GM21528 (cell line): ENCODE results near the gene MBD1.
"Not testable (repeated sequence)": the region's sequence is repeated elsewhere in the genome, so short reads cannot be mapped to it uniquely, and the experiment has no call there.

ENCODE experiments used
- ATAC-seq: cut with Tn5 transposase; IDR thresholded peaks from one replicate; pipeline ENCODE4 v1.9.1; 2021; ENCODE audit warnings: mild to moderate bottlenecking, moderate library complexity; ENCODE audit not compliant: unreplicated experiment, low FRiP score

MBD1 gene

DNA sequence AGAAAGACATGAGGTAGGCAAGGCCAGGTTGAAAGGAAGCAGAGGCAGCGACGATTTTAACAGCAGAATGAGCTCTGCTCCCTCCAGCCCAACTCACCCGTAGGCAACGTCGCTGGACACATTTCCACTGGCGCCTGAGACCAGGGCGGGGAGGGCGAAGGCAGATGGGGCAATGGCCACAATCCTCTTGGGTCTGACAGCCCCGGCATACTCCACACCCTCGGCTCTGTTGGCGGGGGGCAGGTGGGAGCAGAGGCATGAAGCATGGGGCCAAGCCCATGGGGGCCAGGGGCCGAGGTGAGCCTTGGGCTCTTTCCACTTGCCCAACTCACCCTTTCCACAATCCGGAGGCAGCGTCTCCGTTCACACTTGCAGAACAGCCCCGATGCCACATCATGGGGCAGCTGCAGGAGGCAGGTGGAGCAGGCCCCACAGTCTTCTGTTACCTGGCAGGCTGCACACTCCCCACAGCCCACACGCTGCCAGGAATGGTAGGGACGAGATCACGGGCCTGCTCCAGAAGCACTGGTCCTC is 5.8 kb downstream of the MBD1 start:
- ATAC-seq: no peak

DNA sequence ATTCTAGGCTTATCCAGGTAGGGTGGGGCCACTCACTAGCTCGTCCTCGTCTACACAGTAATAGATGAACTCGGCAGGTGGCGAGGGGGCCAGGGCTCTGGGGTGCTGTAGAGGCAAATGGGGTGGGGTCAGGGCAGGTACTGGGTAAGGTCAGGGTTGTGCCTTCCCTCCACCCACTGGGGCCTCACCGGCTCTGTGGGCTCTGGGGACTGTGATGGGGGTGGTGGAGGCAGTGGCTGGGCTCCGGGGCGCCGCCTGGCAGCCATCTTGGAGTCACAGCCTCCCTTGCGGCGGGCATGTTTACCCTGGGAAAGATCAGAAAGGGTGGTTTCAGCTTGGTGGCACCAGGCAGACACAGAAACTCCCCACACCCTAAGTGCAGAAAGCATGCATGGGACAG is 6.4 kb downstream of the MBD1 start:
- no peak for ATAC-seq

DNA sequence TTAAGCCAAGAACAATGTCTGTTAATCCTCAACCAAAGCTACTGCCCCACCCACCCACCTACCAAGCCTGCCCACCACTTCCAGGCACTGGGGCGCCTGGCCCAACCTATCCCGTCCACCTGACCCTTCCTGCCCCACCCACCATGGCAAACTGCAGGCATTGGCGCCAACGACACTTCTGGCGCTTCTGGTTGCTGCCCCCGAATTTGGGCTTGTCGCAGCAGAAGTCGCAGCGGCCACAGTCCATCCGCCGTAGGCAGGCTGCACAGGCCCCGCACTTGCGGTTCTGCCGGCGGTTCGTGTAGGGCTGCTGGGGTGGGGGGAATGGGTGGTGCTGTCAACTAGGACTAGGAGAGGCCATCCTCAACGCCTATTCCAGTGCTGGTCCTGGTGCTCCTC is 7.3 kb downstream of the MBD1 start:
- ATAC-seq: no peak

DNA sequence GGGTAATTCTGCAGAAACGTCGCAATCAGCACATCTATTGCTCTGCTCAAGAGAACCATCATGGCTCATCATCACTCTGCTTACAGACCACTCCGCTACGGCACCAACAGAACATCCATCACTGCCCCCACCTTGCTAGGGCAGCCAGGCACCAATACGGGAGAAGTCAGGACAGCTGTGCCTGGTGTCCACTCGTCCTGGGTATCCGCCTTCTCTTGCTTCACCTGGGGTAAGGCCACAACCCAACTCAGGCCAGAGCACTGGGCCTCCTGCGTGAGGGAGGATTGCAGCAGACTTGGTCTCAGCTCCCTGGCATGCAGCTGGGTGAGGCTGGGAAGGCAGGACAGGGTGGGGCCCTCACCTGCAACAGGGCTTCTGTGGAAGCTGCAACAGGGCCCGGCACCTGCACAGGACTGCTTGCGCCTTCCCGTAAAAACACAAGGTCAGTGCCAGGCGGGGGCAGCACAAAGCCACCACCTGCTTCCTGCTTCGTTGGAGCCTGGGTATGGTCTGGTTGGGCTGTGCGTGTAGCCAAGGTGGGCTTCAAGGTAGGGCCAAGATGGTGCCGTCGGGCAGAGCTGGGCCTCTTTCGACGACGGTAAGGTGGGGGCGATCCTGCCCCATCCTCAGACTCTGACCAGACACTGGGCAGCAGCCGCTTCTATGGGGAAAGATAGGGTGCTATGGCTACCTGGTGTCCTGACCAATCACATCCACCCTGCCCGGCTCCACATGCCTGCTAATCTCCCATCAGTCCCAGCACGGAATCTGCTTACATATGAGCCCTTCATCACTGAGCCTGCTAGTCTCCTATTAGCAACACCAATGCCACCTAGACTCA is 7.9 kb downstream of the MBD1 start:
- ATAC-seq: no peak

DNA sequence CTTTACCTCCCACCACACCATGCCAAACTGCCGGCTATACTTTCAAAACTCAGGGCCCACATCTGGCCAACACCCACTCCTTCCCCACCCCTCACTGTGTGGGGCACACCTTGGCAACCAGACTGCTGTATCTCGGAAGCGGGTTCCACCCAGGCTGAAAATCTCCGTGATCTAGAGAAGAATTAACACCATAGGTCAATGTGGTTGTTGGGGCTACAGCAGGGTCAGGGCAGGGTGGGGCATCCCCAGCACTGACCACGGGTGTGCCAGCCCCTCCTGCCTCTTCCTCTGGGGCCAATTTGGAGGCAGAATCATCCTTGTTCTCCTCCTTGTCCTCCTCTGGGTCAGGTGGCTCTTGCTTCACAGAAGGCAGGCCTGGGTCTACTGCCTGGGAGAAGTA is 8.8 kb downstream of the MBD1 start:
- no peak for ATAC-seq

DNA sequence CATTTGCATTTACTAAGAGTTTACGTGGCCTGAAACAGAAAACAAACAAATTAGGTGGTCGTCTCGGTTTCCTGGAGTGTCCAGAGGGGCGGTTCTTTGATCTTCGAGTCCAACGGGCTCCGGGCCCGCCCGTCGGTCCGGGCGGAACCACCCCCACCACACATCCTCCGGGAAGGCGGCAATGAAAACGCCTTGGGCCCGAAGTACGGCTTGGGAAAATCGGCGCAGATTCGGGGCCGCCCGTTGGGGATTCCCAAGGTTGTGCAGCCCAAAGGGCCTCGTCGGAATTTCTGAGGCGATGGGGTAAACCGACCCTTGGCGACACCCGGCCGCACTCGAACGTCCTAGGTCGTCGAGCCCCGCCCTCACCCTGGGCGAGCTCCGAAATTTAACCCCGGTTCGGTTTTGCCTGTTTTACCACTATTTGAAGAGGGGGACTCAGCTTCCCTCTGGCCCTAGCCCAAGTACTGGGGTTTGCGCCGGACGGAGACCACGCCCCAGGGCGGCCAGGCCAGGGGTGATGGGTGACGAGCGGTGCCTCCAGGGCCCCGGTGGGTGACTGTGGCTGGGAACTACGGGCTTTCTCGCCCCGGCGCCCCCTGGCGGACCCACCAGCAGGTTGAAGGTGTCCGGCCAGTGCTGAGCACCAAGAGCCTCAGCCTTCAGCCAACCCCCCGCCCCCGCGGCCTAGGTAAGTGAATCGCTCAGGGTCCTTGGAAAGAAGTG is 13.1 kb downstream of the MBD1 start:
- peak; percentile 65 for ATAC-seq

DNA sequence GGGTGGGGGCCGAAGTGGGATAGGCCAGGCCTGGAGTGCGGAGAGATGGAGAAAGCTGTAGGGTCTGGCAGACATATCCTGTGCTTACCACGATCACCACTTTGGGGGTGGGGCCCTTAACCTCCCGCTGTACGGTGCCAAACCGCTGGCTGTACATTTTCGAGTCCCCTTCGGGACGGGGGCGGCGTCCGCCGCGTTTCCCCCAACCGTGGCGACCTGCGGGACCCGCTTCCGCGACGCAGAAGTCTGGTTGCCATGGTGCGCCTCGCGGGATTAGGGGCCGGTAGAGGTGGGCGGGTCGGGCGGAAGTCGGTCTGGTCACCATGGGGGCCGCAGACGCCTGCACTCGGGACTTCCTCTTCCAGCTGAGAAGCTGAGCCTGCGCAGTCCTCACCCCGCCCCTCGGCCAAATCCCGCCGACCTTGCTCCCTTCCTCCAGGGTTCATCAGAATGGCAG is 15.0 kb downstream of the MBD1 start, which contains the start of gene CFAP53:
CFAP53 (minus strand) TSS at position 248 of the 457 bp plus-strand sequence; CDS start at position 157, 91 bp downstream.
- peak; percentile 64 for ATAC-seq

DNA sequence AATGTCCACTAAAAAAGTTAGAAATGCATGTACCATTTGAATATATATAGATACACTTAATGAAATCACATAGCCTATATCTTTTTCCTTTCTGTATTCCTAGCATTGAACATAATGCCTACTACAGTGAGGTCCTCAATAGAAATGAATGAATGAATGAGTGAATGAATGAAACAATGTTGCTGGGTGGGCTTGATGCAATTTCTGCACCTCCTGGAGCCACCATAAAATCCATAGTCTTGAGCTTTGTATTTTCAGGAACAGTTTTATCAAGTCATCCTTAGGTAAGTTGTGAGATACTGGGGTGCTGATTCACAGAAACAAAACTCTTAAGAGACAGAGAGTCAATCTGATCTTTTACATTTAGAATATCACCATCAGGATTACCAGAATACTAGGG is 18.3 kb downstream of the MBD1 start:
- ATAC-seq: no peak

DNA sequence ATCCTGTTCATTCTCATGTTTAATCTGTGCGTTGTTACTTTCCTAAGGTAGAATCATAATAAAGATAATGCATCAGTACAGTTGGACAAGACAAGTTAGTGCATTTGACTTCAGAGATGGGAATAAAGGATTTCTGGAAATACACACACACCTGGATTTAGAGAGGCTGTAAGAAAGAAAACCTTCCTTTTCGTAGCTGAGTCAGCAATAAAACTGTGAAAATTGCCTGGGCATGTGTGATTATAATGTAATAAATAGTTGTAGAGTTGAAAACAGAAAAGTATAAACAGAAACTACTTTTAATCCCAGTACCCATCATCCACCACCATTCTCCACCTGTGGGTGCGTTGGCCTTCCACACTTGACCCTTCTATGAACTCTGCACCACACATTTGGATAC is 30.4 kb downstream of the MBD1 start:
- ATAC-seq: no peak

DNA sequence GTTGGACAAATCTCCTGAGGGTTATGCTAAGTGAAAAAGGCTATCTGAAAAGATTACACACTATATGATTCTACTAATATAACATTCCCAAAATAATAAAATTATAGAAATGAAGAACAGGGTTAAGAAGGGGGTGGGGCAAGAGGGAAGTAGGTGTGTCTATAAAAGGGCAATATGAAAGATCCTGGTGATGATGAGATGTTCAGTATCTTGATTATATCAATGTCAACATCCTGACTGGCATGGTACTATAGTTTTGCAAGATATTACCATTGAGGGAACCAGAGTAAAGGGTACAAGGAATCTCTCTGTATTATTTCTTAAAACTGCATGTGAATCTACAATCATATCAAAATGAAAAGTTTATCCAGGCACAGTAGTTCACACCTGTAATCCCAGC is 31.7 kb downstream of the MBD1 start:
- no peak for ATAC-seq

DNA sequence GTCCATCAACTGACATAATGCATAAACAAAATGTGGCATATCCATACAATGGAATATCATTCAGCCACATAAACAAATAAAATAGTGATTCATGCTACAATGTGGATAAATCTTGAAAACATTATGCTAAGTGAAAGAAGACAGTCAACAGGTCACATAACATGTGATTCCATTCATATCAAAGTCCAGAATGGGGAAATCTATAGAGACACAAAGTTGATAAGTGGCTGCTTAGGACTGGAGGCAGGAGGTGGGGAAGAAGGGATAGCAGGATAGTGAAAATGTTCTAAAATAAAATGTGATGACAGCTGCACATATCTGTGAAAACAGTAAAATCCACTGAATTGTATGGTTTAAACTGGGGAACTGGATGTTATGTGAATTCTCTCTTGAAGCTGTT is 33.8 kb downstream of the MBD1 start:
- ATAC-seq: no peak

DNA sequence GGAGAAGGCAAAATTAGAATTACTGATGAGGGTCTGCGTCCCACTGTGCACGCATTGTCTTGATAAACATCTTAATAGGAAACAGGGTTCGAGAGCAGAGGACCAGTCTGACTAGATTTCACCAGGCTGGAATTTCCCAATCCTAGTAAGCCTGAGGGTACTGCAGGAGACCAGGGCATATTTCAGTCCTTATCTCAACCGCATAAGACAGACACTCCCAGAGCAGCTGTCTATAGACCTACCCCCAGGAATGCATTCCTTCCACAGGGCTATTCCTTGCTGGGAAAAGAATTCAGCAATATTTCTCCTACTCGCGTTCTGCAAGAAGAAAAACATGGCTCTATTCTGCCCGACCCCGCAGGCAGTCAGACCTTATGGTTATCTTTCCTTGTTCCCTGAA is 39.6 kb downstream of the MBD1 start:
- not testable (repeated sequence) for ATAC-seq

DNA sequence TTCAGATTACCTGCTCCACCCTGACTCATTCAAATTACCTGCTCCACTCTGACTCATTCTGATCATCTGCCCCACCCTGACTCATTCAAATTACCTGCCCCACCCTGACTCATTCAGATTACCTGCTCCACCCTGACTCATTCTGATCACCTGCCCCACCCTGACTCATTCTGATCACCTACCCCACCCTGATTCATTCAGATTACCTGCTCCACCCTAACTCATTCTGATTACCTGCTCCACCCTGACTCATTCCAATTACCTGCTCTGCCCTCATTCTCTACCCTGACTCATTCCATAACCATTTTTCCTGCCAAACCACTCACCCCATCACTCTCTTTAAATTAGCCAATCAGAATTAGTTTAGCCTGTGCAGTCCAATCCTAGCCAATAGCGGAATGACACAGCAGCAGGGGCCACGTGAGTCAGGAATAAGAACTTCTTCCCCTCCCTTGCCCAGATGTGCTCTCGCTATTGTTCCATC is 41.2 kb downstream of the MBD1 start:
- no peak for ATAC-seq

DNA sequence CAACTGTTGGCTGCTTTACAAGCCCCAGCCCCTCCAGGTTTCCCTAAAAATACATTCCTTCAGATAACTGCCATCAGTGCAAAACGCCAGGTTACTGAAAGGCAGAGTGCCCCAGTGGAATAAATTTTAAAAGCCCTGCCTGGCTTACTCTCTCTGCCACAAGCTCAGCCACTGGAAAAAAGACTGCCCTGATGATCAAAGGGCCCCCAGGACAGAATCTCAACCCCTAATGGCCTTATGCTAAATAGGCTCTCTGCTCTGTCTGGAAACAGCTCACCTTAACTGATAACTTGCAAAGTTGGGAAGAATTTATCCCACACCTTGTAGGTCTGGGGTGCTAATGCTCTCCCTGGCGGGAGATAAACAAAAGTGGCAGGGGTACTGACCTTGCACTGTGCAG is 48.9 kb downstream of the MBD1 start:
- ATAC-seq: no peak

DNA sequence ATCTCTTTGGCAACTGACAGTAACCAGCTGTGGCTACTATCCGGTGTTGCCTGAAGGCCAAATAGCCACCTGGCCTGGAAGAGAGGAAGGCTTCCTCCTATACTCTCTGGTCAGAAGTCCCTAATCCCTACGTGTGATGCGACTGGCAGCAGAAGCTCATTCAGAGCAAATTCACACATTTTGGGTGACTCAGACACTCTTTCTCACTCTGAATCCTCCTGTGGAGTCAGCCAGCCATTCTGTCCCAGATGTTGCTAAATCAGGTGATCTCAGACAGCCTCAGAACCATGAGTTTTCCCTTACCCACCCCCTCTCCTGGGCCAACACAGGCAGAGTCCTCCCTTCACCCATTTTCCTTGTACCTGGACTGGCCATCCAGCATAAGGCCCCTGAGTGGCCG is 49.7 kb downstream of the MBD1 start:
- no peak for ATAC-seq

DNA sequence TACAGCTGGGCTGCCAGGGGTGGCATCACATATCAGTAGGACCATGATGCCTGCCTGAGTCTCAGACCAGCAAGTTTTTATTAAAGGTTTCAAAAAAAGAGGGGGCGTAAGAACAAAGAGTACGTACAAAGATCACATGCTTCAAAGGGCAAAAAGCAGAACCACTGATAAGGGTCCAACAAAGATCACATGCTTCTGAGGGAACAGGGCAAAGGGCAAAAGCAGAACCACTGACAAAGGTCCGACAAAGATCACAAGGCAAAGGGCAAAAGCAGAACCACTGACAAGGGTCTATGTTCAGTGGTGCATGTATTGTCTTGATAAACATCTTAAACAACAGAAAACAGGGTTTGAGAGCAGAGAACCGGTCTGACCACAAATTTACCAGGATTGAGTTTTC is 61.1 kb downstream of the MBD1 start:
- not testable (repeated sequence) for ATAC-seq
